Stimulated activated naive CD8-positive, alpha-beta T cell treated with anti-CD3 and anti-CD28 coated beads, Interleukin-15, Interleukin-2, amounts not matched to agents 100 ng/mL and 50 ng/mL, for 24 hours (primary cell): ENCODE results near the gene CACNA2D1.

Source experiments
- H3K27ac Mint-ChIP-seq: one replicate; pipeline ENCODE4 v1.8.0; 2021; ENCODE audit warnings: mild to moderate bottlenecking, mixed read lengths
- H3K27me3 Mint-ChIP-seq: one replicate; pipeline ENCODE4 v1.8.0; 2021; ENCODE audit warnings: mixed read lengths
- H3K36me3 Mint-ChIP-seq: one replicate; pipeline ENCODE4 v1.8.0; 2021; ENCODE audit warnings: low read depth, mixed read lengths
- H3K4me1 Mint-ChIP-seq: one replicate; pipeline ENCODE4 v1.8.0; 2021; ENCODE audit warnings: low read depth, mixed read lengths
- H3K4me3 Mint-ChIP-seq: one replicate; pipeline ENCODE4 v1.8.0; 2021; ENCODE audit warnings: mild to moderate bottlenecking, mixed read lengths
- H3K9me3 Mint-ChIP-seq: one replicate; pipeline ENCODE4 v1.8.0; 2021; ENCODE audit warnings: mixed read lengths

Gene CACNA2D1

GRCh38 chr7:82071468-82071867, 372.1 kb downstream of the CACNA2D1 start:
- Mint-ChIP-seq H3K4me3 (no peak overlapping the region), H3K27me3 (no peaks in the 10 kb centered on the region), H3K4me1 (no peaks in the 10 kb centered on the region), H3K27ac (no peak overlapping the region), H3K9me3 (peaks cover 3% of the 10 kb centered on the region), H3K36me3 (no peaks in the 10 kb centered on the region)

- H3K4me1 Mint-ChIP-seq, result no peaks in the 10 kb centered on the region
These were observed 375.8 kb downstream of the CACNA2D1 start for GRCh38 chr7:82067628-82068264.

GRCh38 chr7:82057476-82057875, 386.1 kb downstream of the CACNA2D1 start:
- peaks cover 3% of the 10 kb centered on the region for H3K9me3 Mint-ChIP-seq
- no peaks in the 10 kb centered on the region for H3K27me3 Mint-ChIP-seq
- H3K4me1 Mint-ChIP-seq, result no peaks in the 10 kb centered on the region
- H3K36me3 Mint-ChIP-seq, result no peaks in the 10 kb centered on the region
- H3K4me3 Mint-ChIP-seq, result no peak overlapping the region
- no peak overlapping the region for H3K27ac Mint-ChIP-seq

More at GRCh38 chr7:82067628-82068264, 375.8 kb downstream of the CACNA2D1 start:
- Mint-ChIP-seq H3K27me3 (no peaks in the 10 kb centered on the region), H3K9me3 (peaks cover 3% of the 10 kb centered on the region), H3K27ac (no peak overlapping the region), H3K36me3 (no peaks in the 10 kb centered on the region), H3K4me3 (no peak overlapping the region)

GRCh38 chr7:82056282-82056681, 387.3 kb downstream of the CACNA2D1 start:
- Mint-ChIP-seq H3K27ac (no peak overlapping the region), H3K4me3 (no peak overlapping the region), H3K9me3 (peaks cover 3% of the 10 kb centered on the region), H3K4me1 (no peaks in the 10 kb centered on the region), H3K36me3 (no peaks in the 10 kb centered on the region), H3K27me3 (no peaks in the 10 kb centered on the region)

DNA sequence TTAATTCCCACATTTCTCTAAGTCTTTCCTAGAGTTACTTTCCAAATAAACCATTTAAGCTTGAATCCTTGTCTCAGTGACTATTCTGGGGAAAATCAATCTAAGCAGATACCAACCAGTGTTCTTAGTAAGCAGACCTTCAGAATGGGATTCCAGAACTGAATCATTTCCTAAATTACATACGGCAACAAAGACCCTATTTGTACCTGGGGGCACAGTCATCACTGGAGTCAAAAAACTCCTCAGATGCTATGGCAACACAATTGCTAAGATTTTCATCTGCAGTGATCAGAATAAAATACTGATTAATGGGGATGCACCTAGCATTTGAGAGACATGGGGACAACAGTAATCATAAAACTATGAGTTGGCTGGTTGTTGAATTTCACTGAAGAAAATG, 389.0 kb downstream of the CACNA2D1 start:
- H3K4me1 Mint-ChIP-seq, result no peaks in the 10 kb centered on the region
- no peak overlapping the region for H3K27ac Mint-ChIP-seq
- no peaks in the 10 kb centered on the region for H3K36me3 Mint-ChIP-seq
- peaks cover 3% of the 10 kb centered on the region for H3K9me3 Mint-ChIP-seq
- no peaks in the 10 kb centered on the region for H3K27me3 Mint-ChIP-seq
- H3K4me3 Mint-ChIP-seq, result no peak overlapping the region

DNA sequence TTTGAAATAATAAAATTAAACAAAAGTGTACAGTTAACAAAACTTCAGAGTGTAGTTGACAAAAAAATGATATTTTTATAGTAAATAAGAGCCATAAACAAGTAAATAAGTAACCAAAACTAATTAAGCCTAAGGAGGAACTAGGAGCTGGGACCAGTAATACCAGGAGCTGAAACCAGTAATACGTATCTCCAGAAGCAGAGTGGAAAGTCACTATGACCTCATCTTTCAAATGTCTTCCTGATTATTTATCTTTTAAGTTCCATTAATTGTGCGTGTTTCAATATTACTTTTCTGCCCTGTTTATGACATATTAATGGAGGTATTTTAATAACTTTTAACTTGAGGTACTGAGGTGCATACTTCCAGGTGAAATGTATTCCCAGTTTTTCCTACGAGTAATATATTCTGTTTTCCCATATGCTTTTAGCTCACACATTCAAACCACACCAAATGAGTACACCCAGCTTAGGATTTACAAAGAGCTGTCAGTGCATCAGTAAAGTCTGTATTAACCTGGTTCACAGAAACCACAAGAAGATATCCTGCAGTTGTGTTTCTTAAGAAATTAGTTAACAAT, 390.0 kb downstream of the CACNA2D1 start:
- H3K9me3 Mint-ChIP-seq, result no peaks in the 10 kb centered on the region
- no peaks in the 10 kb centered on the region for H3K27me3 Mint-ChIP-seq
- no peaks in the 10 kb centered on the region for H3K36me3 Mint-ChIP-seq
- no peaks in the 10 kb centered on the region for H3K4me1 Mint-ChIP-seq
- no peak overlapping the region for H3K27ac Mint-ChIP-seq
- no peak overlapping the region for H3K4me3 Mint-ChIP-seq

DNA sequence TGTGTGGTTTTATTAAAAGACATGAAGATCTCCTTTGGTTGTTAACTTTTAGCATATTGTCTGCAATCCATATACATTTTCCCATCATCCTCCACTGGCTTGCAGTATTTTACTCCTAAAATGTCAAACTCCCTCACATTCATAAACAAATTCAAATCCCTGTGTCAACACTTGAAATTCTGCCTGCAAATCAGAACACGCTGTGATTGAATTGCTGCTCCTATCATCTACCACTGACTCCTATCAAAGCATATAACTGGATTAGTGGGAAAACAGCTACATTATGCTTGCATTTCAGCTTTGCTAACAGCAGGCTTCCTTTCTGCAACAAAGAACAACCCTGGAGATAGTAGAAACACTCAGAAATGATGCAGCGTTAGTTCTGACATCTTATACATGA, 392.0 kb downstream of the CACNA2D1 start:
- Mint-ChIP-seq H3K4me1 (no peaks in the 10 kb centered on the region), H3K36me3 (no peaks in the 10 kb centered on the region), H3K27me3 (no peaks in the 10 kb centered on the region), H3K4me3 (no peak overlapping the region), H3K9me3 (no peaks in the 10 kb centered on the region), H3K27ac (no peak overlapping the region)

GRCh38 chr7:82050792-82051191, 392.8 kb downstream of the CACNA2D1 start:
- Mint-ChIP-seq H3K4me3 (no peak overlapping the region), H3K27ac (no peak overlapping the region), H3K27me3 (no peaks in the 10 kb centered on the region), H3K4me1 (no peaks in the 10 kb centered on the region), H3K36me3 (no peaks in the 10 kb centered on the region), H3K9me3 (no peaks in the 10 kb centered on the region)

GRCh38 chr7:82049891-82050533, 393.6 kb downstream of the CACNA2D1 start:
- H3K27me3 Mint-ChIP-seq, result no peaks in the 10 kb centered on the region
- H3K9me3 Mint-ChIP-seq, result no peaks in the 10 kb centered on the region
- H3K36me3 Mint-ChIP-seq, result no peaks in the 10 kb centered on the region
- H3K27ac Mint-ChIP-seq, result no peak overlapping the region
- no peak overlapping the region for H3K4me3 Mint-ChIP-seq
- H3K4me1 Mint-ChIP-seq, result no peaks in the 10 kb centered on the region

- Mint-ChIP-seq H3K27me3 (no peaks in the 10 kb centered on the region), H3K4me3 (no peak overlapping the region), H3K27ac (no peak overlapping the region), H3K4me1 (no peaks in the 10 kb centered on the region), H3K9me3 (no peaks in the 10 kb centered on the region), H3K36me3 (no peaks in the 10 kb centered on the region)
These were observed 394.1 kb downstream of the CACNA2D1 start for GRCh38 chr7:82049442-82049841.

DNA sequence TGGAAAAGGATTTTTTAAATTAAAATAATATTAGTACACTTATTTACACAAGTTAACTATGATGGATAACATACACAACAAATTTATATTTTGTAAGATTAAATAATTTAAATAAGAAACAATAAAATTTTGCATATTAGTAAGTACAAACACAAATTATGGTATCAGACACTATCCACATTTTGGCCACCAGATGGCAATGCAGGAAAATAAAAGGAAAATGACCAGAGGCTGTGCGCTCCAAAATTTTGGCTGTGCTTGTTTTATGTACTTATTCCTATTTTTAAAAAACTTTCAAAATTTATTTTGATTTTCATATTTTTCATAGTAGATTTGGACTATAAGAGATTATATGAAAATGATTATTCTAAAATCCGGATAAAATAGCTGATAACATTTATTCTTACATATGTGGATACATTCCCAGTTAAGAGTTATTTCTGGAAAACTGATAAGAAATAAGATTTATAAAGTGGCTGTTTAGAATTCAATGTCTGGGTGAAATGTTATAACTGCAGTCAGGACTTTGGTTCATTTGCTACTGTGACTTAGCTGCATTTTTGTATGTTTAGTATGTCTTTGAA, 399.0 kb downstream of the CACNA2D1 start:
- H3K27me3 Mint-ChIP-seq, result no peaks in the 10 kb centered on the region
- no peaks in the 10 kb centered on the region for H3K9me3 Mint-ChIP-seq
- H3K4me3 Mint-ChIP-seq, result no peak overlapping the region
- no peaks in the 10 kb centered on the region for H3K36me3 Mint-ChIP-seq
- no peak overlapping the region for H3K27ac Mint-ChIP-seq
- H3K4me1 Mint-ChIP-seq, result no peaks in the 10 kb centered on the region

- Mint-ChIP-seq H3K4me3 (no peak overlapping the region), H3K9me3 (no peaks in the 10 kb centered on the region), H3K36me3 (no peaks in the 10 kb centered on the region), H3K27ac (no peak overlapping the region), H3K4me1 (no peaks in the 10 kb centered on the region), H3K27me3 (peaks cover 3% of the 10 kb centered on the region)
These were observed 404.0 kb downstream of the CACNA2D1 start for GRCh38 chr7:82039621-82040020.

- peaks cover 3% of the 10 kb centered on the region for H3K27me3 Mint-ChIP-seq
- no peaks in the 10 kb centered on the region for H3K4me1 Mint-ChIP-seq
- H3K36me3 Mint-ChIP-seq, result no peaks in the 10 kb centered on the region
- no peak overlapping the region for H3K27ac Mint-ChIP-seq
- no peaks in the 10 kb centered on the region for H3K9me3 Mint-ChIP-seq
- no peak overlapping the region for H3K4me3 Mint-ChIP-seq
These were observed 407.3 kb downstream of the CACNA2D1 start for GRCh38 chr7:82036146-82036886.

DNA sequence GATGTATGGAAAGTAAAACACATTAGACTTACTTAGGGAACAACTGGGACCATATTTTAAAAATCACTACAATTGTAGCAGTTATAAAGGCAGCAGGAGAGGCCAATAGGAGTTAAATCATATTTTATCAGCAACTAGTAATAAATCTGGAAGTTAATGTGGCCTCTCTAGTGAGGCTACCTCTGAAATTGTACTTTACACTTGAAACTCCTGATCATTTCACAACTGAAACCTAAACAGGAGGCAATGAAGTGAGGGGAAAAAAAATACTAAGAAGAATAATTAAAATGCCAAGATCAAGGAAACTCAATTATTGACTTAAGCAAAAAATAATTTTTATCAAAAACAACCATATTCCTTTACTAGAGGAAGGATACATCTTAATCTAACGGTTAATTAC, 408.1 kb downstream of the CACNA2D1 start:
- H3K36me3 Mint-ChIP-seq, result no peaks in the 10 kb centered on the region
- H3K4me3 Mint-ChIP-seq, result no peak overlapping the region
- H3K4me1 Mint-ChIP-seq, result no peaks in the 10 kb centered on the region
- no peak overlapping the region for H3K27ac Mint-ChIP-seq
- no peaks in the 10 kb centered on the region for H3K9me3 Mint-ChIP-seq
- H3K27me3 Mint-ChIP-seq, result peaks cover 3% of the 10 kb centered on the region

GRCh38 chr7:82032901-82033300, 410.7 kb downstream of the CACNA2D1 start:
- Mint-ChIP-seq H3K36me3 (no peaks in the 10 kb centered on the region), H3K27ac (no peak overlapping the region), H3K9me3 (no peaks in the 10 kb centered on the region), H3K4me1 (no peaks in the 10 kb centered on the region), H3K27me3 (peaks cover 3% of the 10 kb centered on the region), H3K4me3 (no peak overlapping the region)
